NK-92 (cell line): Measurements from ENCODE around the gene ANGPTL3.
"Not testable (repeated sequence)": the region's sequence is repeated elsewhere in the genome, so short reads cannot be mapped to it uniquely, and the experiment has no call there.

Experiments
- DNase-seq: peaks from one replicate; lab custom pipeline; 2025; ENCODE audit not compliant: unreplicated experiment; lab: John Stamatoyannopoulos, UW

ANGPTL3 gene

GRCh38 chr1:62597281-62597680, at the start of gene ANGPTL3:
TSS of gene ANGPTL3 (plus strand) at chr1:62597520. CDS start at chr1:62597567, 47 bp downstream.
- no peak for DNase-seq

GRCh38 chr1:62561306-62561705, 36.0 kb upstream of the ANGPTL3 start:
- no peak for DNase-seq

- DNase-seq: not testable (repeated sequence)
Measured at GRCh38 chr1:62567182-62567581, 30.1 kb upstream of the ANGPTL3 start.

- DNase-seq: not testable (repeated sequence)
Measured at GRCh38 chr1:62567926-62568325, 29.4 kb upstream of the ANGPTL3 start.

- not testable (repeated sequence) for DNase-seq
Measured at GRCh38 chr1:62571517-62571916, 25.8 kb upstream of the ANGPTL3 start.

GRCh38 chr1:62572476-62572875, 24.8 kb upstream of the ANGPTL3 start:
- no peak for DNase-seq

GRCh38 chr1:62573675-62574074, 23.6 kb upstream of the ANGPTL3 start:
- DNase-seq: no peak

- no peak for DNase-seq
Measured at GRCh38 chr1:62585469-62586155, 11.7 kb upstream of the ANGPTL3 start.

GRCh38 chr1:62588000-62588399, 9.3 kb upstream of the ANGPTL3 start:
- no peak for DNase-seq

- DNase-seq: no peak
Measured at GRCh38 chr1:62589321-62589720, 8.0 kb upstream of the ANGPTL3 start.

GRCh38 chr1:62590255-62590969, 6.9 kb upstream of the ANGPTL3 start:
- no peak for DNase-seq

GRCh38 chr1:62590970-62591368, 6.4 kb upstream of the ANGPTL3 start:
- DNase-seq: no peak

GRCh38 chr1:62593825-62594394, 3.4 kb upstream of the ANGPTL3 start:
- no peak for DNase-seq

GRCh38 chr1:62595647-62596046, 1.7 kb upstream of the ANGPTL3 start:
- DNase-seq: no peak

- no peak for DNase-seq
Measured at GRCh38 chr1:62599044-62599443, 1.7 kb downstream of the ANGPTL3 start.

- DNase-seq: no peak
Measured at GRCh38 chr1:62601457-62601856, 4.1 kb downstream of the ANGPTL3 start.

GRCh38 chr1:62608905-62609304, 11.6 kb downstream of the ANGPTL3 start:
- no peak for DNase-seq

GRCh38 chr1:62610588-62610987, 13.3 kb downstream of the ANGPTL3 start:
- not testable (repeated sequence) for DNase-seq

GRCh38 chr1:62612770-62613169, 15.4 kb downstream of the ANGPTL3 start:
- no peak for DNase-seq

GRCh38 chr1:62613325-62613727, 16.0 kb downstream of the ANGPTL3 start:
- DNase-seq: no peak

- no peak for DNase-seq
Measured at GRCh38 chr1:62613890-62614289, 16.6 kb downstream of the ANGPTL3 start.

- DNase-seq: no peak
Measured at GRCh38 chr1:62621907-62622306, 24.6 kb downstream of the ANGPTL3 start.
